Measurements from ENCODE around the gene HSD11B1.

DNA sequence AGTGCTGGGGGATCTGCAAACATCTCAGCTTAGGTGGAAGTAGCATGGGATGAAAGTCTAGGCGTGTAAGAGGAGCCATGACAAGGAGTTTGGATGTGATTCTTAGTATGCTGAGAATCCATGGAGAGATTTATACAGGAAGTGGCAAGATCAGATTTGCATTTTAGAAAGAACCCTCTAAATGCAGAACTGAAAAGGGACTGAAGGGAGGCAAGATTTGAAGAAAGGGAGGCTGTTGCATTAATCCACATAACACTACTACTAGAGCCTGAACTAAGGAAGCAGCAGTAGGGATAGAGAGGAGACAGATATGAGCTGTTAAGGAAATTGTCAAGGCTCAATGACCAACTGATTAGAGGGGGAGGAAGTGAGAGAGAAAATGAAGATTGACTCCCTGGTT, 69.9 kb downstream of the HSD11B1 start:
- TF ChIP-seq MYC (IDR thresholded peaks at IDR 0.05; ENCODE audit: low read depth, low read length): no peak
- TF ChIP-seq, protein P1, sequence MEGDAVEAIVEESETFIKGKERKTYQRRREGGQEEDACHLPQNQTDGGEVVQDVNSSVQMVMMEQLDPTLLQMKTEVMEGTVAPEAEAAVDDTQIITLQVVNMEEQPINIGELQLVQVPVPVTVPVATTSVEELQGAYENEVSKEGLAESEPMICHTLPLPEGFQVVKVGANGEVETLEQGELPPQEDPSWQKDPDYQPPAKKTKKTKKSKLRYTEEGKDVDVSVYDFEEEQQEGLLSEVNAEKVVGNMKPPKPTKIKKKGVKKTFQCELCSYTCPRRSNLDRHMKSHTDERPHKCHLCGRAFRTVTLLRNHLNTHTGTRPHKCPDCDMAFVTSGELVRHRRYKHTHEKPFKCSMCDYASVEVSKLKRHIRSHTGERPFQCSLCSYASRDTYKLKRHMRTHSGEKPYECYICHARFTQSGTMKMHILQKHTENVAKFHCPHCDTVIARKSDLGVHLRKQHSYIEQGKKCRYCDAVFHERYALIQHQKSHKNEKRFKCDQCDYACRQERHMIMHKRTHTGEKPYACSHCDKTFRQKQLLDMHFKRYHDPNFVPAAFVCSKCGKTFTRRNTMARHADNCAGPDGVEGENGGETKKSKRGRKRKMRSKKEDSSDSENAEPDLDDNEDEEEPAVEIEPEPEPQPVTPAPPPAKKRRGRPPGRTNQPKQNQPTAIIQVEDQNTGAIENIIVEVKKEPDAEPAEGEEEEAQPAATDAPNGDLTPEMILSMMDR (IDR thresholded peaks at IDR 0.05; ENCODE audit: extremely low read depth in 1 of 2, insufficient read depth in 1 of 2, low read depth in 1 of 2, low read length in 2 of 2): no peak
- no peak for TF ChIP-seq POLR2AphosphoS5 (IDR thresholded peaks at IDR 0.05; ENCODE audit: insufficient read depth, low read depth, low read length)
- TF ChIP-seq POLR2A (IDR thresholded peaks at IDR 0.05; ENCODE audit: low read depth, low read length): no peak
- TF ChIP-seq EZH2 (IDR thresholded peaks at IDR 0.05; ENCODE audit: borderline replicate concordance, low read depth, low read length, severe bottlenecking): no peak
- TF ChIP-seq, protein P2, sequence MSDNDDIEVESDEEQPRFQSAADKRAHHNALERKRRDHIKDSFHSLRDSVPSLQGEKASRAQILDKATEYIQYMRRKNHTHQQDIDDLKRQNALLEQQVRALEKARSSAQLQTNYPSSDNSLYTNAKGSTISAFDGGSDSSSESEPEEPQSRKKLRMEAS (IDR thresholded peaks at IDR 0.05; ENCODE audit: insufficient read depth, insufficient read length): no peak
- TF ChIP-seq JUN (IDR thresholded peaks at IDR 0.05; ENCODE audit: borderline replicate concordance, insufficient read depth, insufficient read length, low read depth): no peak
- no peak for TF ChIP-seq FOS (IDR thresholded peaks at IDR 0.05; ENCODE audit: borderline replicate concordance, insufficient read depth, low read length)
- no peak for TF ChIP-seq GATA2 (IDR thresholded peaks at IDR 0.05; ENCODE audit: insufficient read depth, insufficient read length, low read depth, low read length)

Data from endothelial cell of umbilical vein (primary cell).